Endometrial microvascular endothelial cells (primary cell): Measurements from ENCODE around the gene PRTG. TPM values are rescaled to one million over a fixed set of nuclear protein-coding genes. Genes with fewer than 3 reads are reported as not detected.
"Not testable (repeated sequence)": the region's sequence is repeated elsewhere in the genome, so short reads cannot be mapped to it uniquely, and the experiment has no call there.

Source experiments
- in situ Hi-C: cut with HindIII; loops from 2 replicates; pipeline ENCODE4 v1.10.0; 2017; ENCODE audit warnings: low sequenced_read_pairs, low pct_unique_long_range_greater_than_20kb; ENCODE audit errors: inconsistent ontology term
- total RNA-seq: library from RNA; depleted of rRNA; stranded (reverse); fragments of >200 nt; gene quantifications from one replicate; pipeline ENCODE4 v1.2.3, GENCODE V29; 2015; ENCODE audit errors: inconsistent ontology term

Gene PRTG, protein sequence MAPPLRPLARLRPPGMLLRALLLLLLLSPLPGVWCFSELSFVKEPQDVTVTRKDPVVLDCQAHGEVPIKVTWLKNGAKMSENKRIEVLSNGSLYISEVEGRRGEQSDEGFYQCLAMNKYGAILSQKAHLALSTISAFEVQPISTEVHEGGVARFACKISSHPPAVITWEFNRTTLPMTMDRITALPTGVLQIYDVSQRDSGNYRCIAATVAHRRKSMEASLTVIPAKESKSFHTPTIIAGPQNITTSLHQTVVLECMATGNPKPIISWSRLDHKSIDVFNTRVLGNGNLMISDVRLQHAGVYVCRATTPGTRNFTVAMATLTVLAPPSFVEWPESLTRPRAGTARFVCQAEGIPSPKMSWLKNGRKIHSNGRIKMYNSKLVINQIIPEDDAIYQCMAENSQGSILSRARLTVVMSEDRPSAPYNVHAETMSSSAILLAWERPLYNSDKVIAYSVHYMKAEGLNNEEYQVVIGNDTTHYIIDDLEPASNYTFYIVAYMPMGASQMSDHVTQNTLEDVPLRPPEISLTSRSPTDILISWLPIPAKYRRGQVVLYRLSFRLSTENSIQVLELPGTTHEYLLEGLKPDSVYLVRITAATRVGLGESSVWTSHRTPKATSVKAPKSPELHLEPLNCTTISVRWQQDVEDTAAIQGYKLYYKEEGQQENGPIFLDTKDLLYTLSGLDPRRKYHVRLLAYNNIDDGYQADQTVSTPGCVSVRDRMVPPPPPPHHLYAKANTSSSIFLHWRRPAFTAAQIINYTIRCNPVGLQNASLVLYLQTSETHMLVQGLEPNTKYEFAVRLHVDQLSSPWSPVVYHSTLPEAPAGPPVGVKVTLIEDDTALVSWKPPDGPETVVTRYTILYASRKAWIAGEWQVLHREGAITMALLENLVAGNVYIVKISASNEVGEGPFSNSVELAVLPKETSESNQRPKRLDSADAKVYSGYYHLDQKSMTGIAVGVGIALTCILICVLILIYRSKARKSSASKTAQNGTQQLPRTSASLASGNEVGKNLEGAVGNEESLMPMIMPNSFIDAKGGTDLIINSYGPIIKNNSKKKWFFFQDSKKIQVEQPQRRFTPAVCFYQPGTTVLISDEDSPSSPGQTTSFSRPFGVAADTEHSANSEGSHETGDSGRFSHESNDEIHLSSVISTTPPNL
- 4.4 TPM for total RNA-seq

DNA sequence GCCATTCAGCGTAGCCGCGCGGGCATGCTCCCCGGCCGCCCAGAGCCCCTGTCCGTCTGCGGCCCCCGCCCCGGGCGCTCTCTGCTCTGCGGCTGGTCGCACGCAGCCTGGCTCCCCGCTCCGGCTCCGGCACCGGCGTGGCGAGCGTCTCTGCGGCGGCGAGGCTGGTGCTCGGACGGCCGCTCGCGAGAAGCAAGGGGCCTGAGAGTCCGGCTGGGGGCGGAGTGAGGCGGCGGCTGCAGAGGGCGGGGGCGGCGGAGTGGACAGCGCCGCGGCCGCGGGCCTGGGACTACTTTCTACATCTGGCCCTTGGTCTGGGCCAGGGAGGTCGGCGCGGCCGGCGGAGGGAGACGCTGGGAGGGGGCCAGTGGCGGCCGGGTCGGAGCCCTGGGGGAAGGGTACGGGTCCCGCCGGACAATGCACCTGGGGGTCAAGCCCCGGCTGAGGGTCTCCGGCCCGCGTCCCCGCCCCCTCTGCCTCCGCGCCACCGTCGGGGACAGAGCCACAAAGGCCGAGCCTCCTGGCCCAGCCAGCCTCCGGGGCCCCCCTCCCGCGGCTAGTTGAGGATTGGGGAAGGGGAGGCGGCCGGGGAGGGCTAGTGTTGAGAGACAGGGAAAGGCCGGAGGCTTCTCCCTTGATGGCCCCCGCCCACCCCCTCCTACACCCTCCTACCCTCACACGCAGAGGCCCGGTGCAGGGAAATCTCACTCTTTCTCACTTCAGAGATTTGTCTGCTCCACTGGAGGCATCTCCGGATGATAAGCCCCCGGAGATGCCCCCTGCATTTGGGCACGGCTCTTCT, at the start of gene PRTG:
Gene PRTG, minus strand, starts transcription at position 226 of the 802 bp plus-strand sequence. Its CDS starts 221 bp downstream, at position 5.
- in situ Hi-C loops: no loop called here

DNA sequence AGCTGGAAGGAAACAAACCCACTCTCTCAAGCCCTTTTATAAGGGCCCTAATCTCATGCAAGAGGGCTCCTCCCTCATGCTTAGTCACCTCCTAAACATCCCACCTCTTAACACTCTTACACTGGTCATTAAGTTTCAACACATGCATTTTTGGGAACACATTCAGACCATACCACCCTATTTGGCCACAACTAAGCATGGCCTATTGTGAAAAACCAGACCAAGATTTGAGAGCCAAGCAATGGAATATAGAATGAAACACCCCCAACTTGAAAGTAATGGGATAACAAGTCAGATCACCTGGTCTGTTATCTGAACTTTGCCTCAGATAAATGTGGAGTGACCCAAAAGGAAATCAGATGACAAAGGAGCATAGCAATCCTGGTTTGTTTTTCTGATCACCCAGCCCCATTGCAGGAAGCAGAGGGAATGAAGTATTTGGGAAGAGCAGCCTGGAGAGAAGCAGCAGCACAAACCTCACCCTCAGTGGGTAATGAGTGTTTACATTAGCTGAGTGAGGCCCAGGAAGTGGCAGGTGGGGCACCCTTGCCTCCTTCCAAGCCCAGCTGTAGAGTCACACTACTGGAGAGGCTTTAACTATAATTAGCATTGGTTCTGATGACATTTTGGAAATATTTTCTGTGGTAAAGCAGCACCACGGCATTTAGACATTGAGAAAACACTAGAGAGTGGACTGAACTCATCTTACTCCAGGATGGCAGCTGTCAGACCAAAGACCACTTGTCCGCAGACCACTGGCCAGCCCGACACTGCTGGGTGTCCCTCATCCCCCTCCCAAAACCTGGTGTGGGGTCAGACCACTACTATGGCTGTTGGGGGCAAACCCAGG, 48.8 kb upstream of the PRTG start:
- in situ Hi-C loops: no loop called here

DNA sequence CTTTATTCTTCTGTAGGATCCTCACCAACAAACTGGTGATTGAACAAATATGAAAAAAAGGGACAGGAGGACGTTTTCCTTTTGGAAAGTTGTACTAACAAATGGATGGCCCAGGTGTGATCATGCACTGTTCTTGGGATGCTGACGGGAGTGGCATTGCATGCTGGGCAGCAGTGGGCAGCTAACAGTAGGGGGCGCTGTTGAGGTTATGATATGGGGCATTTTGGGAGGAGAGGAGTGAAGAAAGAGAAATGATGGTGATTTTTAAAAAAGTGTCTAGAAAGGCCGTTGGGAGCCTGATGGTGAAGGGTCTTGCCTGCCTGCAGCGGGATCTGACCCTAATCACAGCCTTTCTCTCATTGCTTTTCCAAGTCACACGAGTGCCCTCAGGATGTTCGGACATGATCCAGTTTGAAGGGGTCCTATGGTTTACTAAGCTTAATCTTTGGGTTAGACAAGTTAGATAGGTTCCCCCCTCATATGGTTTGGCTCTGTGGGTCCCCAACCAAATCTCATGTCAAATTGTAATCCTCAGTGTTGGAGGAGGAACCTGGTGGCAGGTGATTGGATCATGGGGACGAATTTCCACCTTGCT, 46.2 kb upstream of the PRTG start:
- in situ Hi-C loops: no loop called here

DNA sequence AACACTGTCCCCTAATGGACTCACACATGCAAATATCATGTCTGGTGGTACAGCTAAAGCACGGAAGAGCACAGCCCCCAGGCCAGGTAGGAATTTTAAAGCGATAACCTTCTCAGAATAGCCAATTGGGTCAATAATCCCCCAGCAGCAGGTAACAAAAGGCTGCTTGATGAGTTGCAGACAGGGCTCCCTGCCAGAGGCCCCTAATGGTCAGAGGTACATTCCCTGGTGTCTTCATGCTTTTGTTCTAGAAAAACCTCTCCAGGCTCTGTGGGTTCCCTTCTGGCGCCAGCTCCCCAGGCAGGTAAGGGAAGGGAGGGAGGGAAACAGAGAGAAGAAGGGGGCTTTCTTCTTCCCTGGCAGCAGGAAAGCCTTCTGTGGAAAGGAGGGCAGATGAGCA, 43.4 kb upstream of the PRTG start:
- in situ Hi-C loops: no loop called here

DNA sequence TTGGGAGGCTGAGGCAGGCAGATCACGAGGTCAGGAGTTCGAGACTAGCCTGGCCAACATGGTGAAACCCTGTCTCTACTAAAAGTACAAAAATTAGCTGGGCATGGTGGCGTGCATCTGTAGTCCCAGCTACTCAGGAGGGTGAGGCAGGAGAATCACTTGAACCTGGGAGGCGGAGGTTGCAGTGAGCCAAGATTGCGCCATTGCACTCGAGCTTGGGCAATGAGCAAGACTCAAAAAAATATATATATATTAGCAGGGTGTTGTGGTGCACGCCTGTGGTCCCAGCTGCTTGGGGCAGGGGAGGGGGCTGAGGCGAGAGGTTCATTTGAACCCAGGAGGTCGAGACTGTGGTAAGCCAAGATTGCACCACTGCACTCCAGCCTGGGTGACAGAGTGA, 42.6 kb upstream of the PRTG start:
- in situ Hi-C loops: not testable (repeated sequence)

DNA sequence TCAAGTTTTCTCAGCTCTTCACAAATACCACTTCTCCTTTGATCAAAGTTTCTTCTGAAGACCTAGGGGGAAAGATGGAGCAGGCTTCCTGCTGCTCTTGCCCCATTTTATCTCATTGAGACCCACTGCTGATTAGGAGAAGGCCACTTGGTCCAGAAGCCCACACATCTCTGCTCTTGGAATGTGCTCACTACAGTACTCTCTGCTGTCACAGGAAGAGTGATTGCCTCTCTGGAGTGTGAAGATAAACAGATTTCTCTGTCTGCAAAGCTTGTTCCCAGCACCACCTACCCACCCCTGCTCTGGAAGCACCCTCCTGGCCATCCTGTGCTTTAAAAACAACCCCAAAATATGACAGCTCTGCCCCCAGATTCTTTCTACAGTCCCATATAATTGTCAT, 41.3 kb upstream of the PRTG start:
- in situ Hi-C loops: no loop called here

DNA sequence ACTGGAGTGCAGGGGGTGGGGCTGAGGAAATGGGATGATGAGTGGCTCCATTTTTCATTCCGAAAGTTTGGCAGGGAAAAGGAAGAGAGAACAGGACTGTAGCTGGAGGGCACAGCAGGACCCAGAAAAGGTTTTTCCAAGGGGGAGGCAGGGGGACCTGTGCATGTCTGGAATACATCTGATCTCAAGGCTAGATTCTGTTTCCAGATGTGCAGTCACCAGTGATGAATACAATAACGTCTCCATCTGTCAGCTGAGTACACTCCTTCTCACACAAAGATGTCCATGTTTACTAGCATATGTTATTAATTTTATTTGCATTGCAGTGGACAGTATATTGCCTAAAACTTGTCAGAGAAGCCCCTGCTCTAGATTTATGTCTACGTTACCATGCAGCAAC, 39.9 kb upstream of the PRTG start:
- in situ Hi-C loops: no loop called here

DNA sequence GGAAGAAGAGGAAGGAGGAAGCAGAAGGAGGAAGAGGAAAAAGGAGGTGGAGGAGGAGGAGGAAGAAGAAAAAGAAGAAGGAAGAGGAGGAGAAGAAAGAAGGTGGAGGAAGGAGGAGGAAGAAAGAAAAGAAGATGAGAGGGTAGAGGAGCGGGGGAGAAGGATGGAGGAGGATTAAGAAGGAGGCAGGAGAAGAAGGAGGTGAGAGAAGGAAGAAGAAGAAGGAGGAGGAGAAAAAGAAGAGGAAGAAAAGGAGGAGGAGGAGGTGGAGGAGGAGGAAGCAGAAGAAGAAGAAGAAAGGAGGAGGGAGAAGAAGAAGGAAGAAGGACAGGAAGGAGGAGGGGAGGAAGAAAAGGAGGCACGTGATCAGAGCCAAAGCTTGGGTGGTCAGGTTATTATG, 37.3 kb upstream of the PRTG start:
- in situ Hi-C loops: no loop called here

DNA sequence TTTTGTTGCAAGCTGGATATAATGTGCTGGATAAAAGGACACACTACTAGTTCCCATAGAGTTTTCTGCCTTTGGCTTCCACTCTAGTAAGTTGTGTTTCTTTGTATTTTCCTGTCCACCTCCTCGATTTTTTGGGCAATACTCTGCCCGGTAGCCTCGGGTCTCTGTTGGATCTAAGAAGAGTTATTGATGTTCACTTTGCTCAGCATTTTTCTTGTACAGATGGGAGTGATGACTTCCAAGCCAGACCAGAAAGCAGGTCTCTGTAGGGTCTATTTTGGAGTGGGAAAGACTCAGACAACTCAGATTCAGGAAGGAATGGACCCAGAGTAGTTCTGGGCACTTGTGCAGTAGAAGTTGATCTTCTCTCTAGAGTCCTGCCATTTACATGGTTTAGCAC, 36.0 kb upstream of the PRTG start:
- in situ Hi-C loops: no loop called here

DNA sequence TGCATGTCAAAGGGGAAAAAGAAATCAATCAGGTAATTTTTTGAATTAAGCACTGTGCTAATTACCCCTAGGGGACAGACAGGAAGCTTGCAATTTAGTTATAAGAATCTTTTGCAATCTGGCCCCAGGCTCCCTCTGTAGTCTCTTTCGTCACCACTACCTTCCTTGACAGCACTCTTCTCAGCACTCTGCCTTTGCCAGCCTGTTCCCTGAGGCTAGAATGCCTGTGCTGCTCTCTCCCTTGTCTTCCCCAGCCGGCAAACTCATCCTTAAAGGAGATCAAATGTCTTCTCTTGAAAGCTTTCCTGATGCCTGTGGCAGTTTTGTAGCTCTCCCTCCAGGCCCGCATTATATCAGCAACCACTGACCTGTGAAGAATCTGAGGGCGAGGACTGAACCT, 32.4 kb upstream of the PRTG start:
- in situ Hi-C loops: no loop called here

DNA sequence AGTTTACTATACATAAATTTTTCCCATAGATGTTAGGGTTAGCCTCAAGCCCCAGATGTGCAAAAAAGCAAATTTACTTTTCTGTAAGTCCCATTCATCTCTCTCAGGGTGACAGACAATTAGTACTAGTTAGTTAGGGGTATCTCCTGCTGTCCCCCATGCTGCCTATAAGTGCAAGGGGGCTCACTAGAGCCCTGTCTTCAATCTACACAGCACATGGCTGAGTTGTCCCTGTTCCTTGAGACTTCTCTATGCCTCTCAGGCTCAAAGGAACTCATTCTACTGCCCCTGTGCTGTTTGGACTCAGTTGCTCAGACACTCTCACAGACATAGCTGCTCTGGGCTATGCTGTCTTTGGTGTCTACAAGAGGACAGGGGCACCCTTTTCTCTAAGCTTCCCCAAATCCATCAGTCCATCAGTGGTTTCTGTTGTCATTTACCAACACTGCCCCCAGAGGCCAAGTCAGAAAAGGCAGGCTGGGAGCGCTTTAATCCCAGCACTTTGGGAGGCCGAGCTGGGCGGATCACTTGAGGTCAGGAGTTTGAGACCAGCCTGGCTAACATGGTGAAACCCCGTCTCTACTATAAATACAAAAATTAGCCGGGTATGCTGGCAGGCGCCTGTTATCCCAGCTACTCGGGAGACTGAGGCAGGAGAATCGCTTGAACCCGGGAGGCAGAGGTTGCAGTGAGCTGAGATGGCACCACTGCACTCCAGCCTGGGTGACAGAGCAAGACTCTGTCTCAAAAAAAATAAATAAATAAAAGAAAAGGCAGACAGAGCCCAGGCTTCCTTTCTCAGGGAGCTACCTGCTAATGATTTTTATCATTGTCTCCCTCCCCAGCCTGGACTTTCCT, 31.4 kb upstream of the PRTG start:
- in situ Hi-C loops: no loop called here

DNA sequence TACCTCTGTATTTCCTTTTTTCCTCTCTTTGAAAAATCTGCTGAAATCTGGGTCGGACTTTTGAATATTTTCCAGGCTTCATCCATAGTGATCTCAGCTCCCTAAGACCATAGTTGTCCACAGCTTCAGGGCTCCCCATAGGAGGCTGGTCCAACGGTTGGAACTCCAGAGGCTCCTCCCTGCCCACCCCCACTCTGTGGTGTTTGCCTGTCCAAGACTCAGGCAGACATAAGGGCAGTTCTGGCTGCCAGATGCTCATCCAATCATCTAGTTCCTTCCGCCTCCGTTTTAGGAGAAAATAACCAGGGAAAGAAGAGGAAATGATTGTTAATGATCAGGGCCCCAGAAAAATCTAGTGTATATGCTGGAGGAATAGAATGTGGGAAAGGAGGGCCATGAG, 27.9 kb upstream of the PRTG start:
- in situ Hi-C loops: no loop called here

DNA sequence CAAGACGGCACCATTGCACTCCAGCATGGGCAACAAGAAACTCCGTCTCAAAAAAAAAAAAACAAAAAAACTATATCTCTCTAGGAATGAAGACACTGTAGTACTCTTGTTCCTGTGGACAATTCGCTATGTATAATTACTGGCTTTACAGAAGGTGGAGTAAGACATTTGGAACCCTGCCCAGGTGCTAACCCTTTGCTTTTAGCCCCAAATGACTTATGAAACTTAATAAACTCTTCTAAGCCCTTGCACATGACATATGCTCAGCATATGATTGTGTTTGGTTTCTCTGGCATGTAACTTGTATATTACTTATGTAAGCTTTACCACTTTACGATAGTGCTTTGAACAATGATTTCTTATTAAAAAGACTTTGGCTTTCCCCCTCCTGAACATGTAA, 27.3 kb upstream of the PRTG start:
- in situ Hi-C loops: no loop called here

DNA sequence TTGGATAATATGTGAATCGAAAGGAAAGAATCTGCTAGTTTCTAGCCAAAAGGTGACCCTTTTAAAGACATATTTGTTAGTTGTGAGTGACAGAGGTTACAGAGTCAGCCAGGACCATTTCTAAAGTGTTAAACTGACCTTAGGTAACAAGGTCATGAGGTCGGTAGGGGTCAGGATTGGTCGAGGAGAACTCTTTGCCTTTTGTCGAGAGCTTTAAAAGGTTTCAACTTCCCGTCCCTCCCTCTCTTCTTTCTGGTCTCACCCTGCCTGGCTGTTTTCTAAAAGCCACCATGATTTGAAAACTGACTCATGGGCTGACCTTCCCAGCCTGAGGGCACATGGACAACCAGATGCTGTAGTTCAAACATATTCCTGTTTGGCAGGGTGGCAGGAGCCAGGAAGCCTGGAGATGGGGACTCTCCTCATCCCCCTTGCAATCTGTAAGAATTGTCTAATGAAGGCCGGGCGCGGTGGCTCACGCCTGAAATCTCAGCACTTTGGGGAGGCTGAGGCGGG, 25.8 kb upstream of the PRTG start:
- in situ Hi-C loops: no loop called here

DNA sequence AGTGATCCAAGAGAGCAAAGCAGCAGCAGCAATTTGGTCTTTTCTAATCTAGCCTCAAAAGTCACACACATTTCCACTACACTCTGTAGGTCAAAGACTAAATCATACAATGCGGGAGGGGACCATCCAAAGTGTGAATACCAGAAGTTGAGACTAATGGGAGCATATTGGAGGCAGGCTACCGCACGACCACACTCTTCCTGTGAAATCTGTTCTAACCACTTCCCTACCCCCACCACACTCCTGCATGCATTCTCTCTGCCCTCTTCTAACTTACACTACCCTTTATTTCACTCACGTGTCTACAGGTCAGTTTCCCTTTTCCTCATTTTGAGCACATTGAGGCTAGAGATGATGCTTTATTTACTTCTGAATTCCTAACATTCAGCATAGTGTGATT, 23.7 kb upstream of the PRTG start:
- in situ Hi-C loops: no loop called here

DNA sequence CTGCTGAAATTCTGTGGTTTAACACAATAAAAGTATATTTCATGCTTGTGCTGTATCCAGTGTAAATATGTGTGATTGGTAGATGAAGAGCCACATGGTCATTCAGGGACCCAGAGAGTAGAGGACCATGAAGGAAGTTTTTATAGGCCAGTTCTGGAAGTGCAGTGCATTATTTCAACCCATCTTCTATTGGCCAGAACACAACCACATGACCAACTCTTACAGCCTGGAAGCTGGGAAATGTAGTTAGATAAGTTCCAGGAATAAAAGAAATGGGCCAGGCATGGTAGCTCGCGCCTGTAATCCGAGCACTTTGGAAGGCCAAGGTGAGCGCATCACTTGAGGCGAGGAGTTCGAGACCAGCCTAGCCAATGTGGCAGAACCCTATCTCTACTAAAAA, 21.4 kb upstream of the PRTG start:
- in situ Hi-C loops: no loop called here

DNA sequence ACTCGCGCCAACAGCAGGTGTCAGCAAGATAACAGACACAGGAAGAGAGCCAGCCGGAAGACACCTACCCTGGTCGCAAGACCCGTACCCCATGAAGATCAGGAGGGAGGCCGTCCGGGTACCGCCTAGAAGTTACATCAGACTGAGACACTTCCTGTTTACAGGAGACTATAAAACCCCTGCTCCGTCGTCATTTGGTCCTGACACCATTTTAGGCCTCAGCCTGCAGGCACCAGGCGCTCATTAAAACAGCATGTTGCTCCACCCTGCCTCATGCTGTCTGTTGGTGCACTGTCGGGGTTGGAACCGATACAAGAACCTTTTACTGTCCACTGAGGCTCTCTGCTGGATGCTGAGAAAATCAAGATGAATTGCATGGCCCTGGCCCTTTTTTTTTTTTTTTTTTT, 15.6 kb upstream of the PRTG start:
- in situ Hi-C loops: no loop called here
